Left ventricle myocardium inferior (tissue), 1 donor: ENCODE results near the gene DSTYK. TPM values are rescaled to one million over a fixed set of nuclear protein-coding genes. Genes with fewer than 3 reads are reported as not detected.
"Not testable (repeated sequence)": the region's sequence is repeated elsewhere in the genome, so short reads cannot be mapped to it uniquely, and the experiment has no call there.

ENCODE experiments used
- DNase-seq: peaks from one replicate; pipeline ENCODE4 v3.0.0-alpha.2; 2020
- H3K27ac ChIP-seq: fragments of 200-600 bp; replicated peaks from 2 replicates; pipeline ENCODE4 v1.8.0; 2021
- H3K27me3 ChIP-seq: fragments of 200-600 bp; 2 replicates; pipeline ENCODE4 v1.8.0; 2021; ENCODE audit warnings: low read depth
- H3K36me3 ChIP-seq: fragments of 200-600 bp; 2 replicates; pipeline ENCODE4 v1.8.0; 2021
- H3K4me1 ChIP-seq: fragments of 200-600 bp; 2 replicates; pipeline ENCODE4 v1.8.0; 2021
- H3K4me3 ChIP-seq: fragments of 200-600 bp; 2 replicates; pipeline ENCODE4 v1.8.0; 2021; ENCODE audit warnings: mild to moderate bottlenecking, moderate library complexity
- H3K9me3 ChIP-seq: fragments of 200-600 bp; replicated peaks from 2 replicates; pipeline ENCODE4 v1.8.0; 2021
- intact Hi-C: fragments of 100-400 bp; cut with micrococcal nuclease; formaldehyde crosslinking; loops from one replicate; pipeline ENCODE4 v1.11.0; 2022
- total RNA-seq: library from RNA; stranded (reverse); fragmentation: NEBNext Ultra II Directional; extraction: Animal tissue kit (Norgen Biotek cat#: 25700); gene quantifications from one replicate; pipeline ENCODE4 v1.2.1, GENCODE V29; 2021
- TF ChIP-seq, protein P1 (sequence below): fragments of 200-600 bp; IDR thresholded peaks from 2 replicates; pipeline ENCODE4 v1.8.0; 2021; ENCODE audit warnings: antibody characterized with exemption, mild to moderate bottlenecking, borderline replicate concordance
- donor health status: DM: no; HTN: yes; CAD: no; lungs with severe emphysema.

The DSTYK gene
- total RNA-seq, 1 donor from 2014 or later = 6.3 TPM

DNA sequence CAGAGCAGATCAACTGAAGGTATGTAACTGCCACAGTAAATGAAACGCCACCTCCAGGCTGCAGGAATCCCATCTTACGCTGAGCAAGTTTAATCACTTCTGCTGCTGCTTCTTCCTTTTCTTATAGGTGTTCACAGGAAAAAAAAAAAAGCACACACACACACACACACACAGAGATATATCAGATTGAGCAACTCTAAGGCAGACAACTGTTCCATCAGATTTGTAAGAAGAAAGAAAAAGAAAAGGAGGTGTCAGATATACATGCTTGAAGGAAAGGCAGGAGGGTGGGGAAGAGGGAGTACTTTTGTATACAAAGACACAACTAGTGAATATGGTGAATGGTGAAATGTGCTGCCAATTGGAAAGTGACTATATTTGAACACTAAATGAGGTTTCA lies 28.6 kb downstream of the DSTYK start:
- DNase-seq = no peak
- peaks cover 22% of the 10 kb centered on the region for H3K36me3 ChIP-seq
- H3K27me3 ChIP-seq = no peaks in the 10 kb centered on the region
- intact Hi-C loops = no loop called here
- TF ChIP-seq, protein P1, sequence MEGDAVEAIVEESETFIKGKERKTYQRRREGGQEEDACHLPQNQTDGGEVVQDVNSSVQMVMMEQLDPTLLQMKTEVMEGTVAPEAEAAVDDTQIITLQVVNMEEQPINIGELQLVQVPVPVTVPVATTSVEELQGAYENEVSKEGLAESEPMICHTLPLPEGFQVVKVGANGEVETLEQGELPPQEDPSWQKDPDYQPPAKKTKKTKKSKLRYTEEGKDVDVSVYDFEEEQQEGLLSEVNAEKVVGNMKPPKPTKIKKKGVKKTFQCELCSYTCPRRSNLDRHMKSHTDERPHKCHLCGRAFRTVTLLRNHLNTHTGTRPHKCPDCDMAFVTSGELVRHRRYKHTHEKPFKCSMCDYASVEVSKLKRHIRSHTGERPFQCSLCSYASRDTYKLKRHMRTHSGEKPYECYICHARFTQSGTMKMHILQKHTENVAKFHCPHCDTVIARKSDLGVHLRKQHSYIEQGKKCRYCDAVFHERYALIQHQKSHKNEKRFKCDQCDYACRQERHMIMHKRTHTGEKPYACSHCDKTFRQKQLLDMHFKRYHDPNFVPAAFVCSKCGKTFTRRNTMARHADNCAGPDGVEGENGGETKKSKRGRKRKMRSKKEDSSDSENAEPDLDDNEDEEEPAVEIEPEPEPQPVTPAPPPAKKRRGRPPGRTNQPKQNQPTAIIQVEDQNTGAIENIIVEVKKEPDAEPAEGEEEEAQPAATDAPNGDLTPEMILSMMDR = no peak
- H3K4me1 ChIP-seq = peaks cover 26% of the 10 kb centered on the region
- no peak overlapping the region for H3K4me3 ChIP-seq
- no peaks in the 10 kb centered on the region for H3K9me3 ChIP-seq
- H3K27ac ChIP-seq = peak overlapping the region; percentile 63

DNA sequence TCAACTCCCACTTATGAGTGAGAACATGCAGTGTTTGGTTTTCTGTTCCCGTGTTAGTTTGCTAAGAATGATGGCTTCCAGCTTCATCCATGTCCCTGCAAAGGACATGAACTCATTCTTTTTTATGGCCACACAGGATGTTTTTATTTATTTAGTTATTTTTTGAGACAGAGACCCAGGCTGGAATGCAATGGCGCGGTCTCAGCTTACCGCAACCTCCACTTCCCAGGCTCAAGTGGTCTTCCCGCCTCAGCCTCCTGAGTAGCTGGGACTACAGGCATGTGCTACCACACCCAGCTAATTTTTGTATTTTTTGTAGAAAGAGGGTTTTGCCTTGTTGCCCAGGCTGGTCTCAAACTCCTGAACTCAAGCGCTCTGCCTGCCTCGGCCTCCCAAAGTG lies 31.2 kb downstream of the DSTYK start:
- DNase-seq, intact Hi-C loops: not testable (repeated sequence)

DNA sequence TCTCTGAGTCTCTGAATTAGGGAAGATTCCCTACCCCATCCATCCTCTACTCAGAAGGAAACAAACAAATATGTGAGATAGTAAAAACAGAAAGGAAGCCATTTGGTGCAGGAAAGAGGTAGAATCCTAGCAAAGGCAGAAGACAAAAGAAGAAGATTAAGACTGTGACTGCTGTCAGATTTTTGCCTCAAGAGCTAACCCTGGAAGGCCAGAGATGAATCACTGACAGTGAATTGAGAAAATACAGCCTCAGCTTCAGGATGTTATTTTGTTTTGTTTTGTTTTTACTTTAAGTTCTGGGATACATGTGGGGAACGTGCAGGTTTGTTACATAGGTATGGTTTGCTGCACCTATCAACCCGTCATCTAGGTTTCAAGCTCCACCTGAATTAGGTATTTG lies 31.7 kb downstream of the DSTYK start:
- TF ChIP-seq, protein P1 = no peak
- H3K36me3 ChIP-seq = peaks cover 6% of the 10 kb centered on the region
- no peak for DNase-seq
- H3K4me1 ChIP-seq = peaks cover 38% of the 10 kb centered on the region
- no peak overlapping the region for H3K4me3 ChIP-seq
- no peaks in the 10 kb centered on the region for H3K27me3 ChIP-seq
- intact Hi-C loops = no loop called here
- H3K27ac ChIP-seq = no peak overlapping the region
- no peaks in the 10 kb centered on the region for H3K9me3 ChIP-seq

More for the DNA sequence above, 31.2 kb downstream of the DSTYK start:
- not testable (repeated sequence) for H3K4me3 ChIP-seq, H3K9me3 ChIP-seq, H3K36me3 ChIP-seq, H3K27me3 ChIP-seq, H3K27ac ChIP-seq
- H3K4me1 ChIP-seq = peaks cover 33% of the 10 kb centered on the region

DNA sequence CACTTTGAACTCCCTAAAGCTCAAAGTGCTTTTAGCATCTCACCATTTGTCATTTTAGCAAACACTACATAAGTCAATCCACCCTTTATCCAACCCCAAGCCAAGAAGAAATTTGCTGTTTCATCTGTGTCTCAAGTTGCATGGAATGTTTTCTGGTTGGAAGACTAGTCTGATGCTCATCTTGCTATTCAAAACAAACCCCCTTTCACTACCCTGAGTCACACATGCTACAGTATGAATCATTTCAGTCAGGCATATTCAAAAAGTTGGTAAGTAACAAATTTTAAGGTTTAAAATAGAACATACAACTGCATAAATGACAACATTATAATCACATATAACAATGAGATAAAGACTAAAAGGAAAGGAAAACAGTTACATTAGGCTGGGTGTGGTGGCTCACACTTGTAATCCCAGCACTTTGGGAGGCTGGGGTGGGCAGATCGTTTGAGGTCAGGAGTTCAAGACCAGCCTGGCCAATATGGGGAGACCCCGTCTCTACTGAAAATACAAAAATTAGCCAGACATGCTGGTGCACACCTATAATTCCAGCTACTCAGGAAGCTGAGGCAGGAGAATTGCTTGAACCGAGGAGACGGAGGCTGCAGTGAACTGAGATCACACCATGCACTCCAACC lies 38.7 kb downstream of the DSTYK start:
- no peaks in the 10 kb centered on the region for H3K27me3 ChIP-seq
- intact Hi-C loops = no loop called here
- H3K27ac ChIP-seq = no peak overlapping the region
- no peak overlapping the region for H3K4me3 ChIP-seq
- peaks cover 15% of the 10 kb centered on the region for H3K4me1 ChIP-seq
- H3K36me3 ChIP-seq = peaks cover 30% of the 10 kb centered on the region
- TF ChIP-seq, protein P1 = no peak
- no peaks in the 10 kb centered on the region for H3K9me3 ChIP-seq
- DNase-seq = no peak

DNA sequence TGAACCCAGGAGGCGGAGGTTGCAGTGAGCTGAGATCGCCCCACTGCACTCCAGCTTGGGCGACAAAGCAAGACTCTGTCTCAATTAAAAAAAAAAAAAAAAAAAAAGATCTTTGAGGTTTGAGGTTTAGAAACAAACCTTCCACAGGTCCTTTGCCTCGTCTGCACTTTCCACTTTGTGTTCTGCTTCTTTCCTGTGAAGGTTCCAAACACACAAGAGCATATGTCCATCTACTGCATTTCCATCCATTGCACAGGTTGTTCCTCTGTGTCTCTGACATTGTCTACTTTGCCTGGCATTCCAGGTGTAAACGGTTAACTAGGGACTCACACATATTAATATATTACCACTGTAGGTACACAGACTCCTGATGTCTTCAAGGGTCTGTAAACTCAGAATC lies 40.1 kb downstream of the DSTYK start:
- Histone ChIP-seq H3K4me3 (no peak overlapping the region), H3K9me3 (no peaks in the 10 kb centered on the region), H3K4me1 (peaks cover 15% of the 10 kb centered on the region), H3K27ac (no peak overlapping the region), H3K36me3 (peaks cover 39% of the 10 kb centered on the region), H3K27me3 (no peaks in the 10 kb centered on the region)
- TF ChIP-seq, protein P1 = no peak
- intact Hi-C loops = no loop called here
- DNase-seq = no peak

DNA sequence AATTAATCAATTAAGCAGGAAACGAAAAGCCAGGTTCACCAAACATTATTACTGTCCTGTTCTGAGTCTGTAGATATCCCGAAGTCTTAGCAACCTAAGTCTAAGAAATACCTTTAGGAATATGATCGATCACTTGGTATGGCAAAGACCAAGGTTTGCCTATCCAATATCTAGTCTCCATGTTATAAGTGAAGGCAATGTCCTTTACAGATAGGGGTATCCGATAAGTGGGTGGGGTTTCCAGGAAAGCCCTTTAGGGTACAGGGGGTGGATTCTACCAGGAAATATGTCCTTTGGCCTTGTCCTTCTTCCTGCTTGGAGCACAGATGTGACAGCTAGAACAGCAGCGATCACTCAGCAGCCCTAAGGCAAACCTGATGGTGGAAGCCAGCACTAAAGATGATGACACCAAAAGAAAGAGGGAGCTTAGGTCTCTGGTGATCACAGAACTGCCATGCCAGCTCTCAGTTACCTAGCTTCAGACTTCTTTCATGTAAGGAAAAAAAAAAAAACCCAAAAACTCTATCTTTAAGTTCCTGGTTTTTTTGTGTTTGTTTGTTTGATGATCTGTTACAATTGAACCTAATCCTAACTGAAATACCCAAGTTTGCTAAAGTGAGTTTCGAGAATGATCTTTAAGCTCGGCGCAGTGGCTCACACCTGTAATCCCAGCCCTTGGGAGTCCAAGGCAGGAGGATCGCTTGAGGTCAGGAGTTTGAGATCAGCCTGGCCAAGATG lies 40.8 kb downstream of the DSTYK start:
- Histone ChIP-seq H3K36me3 (peaks cover 39% of the 10 kb centered on the region), H3K27ac (no peak overlapping the region)
- TF ChIP-seq, protein P1 = no peak

More for the DNA sequence above, 40.8 kb downstream of the DSTYK start:
- Histone ChIP-seq H3K4me3 (no peak overlapping the region), H3K4me1 (peaks cover 10% of the 10 kb centered on the region), H3K27me3 (no peaks in the 10 kb centered on the region), H3K9me3 (no peaks in the 10 kb centered on the region)
- no peak for DNase-seq
- intact Hi-C loops = no loop called here
